GM21447 (cell line): ENCODE results near the gene PGBD5.
"Not testable (repeated sequence)": the region's sequence is repeated elsewhere in the genome, so short reads cannot be mapped to it uniquely, and the experiment has no call there.

ENCODE experiments used
- ATAC-seq: cut with Tn5 transposase; IDR thresholded peaks from one replicate; pipeline ENCODE4 v1.9.1; 2021; ENCODE audit not compliant: unreplicated experiment

PGBD5 gene

GRCh38 chr1:230425252-230426091, 660 bp downstream of the PGBD5 start:
- no peak for ATAC-seq

- no peak for ATAC-seq
These were observed 1.5 kb downstream of the PGBD5 start for GRCh38 chr1:230424391-230425251.

GRCh38 chr1:230423951-230424350, 2.2 kb downstream of the PGBD5 start:
- ATAC-seq, result no peak

GRCh38 chr1:230423261-230423660, 2.9 kb downstream of the PGBD5 start:
- ATAC-seq, result no peak

GRCh38 chr1:230422221-230422981, 3.7 kb downstream of the PGBD5 start:
- ATAC-seq, result no peak

GRCh38 chr1:230421481-230421880, 4.7 kb downstream of the PGBD5 start:
- ATAC-seq, result no peak

GRCh38 chr1:230420372-230420771, 5.8 kb downstream of the PGBD5 start:
- not testable (repeated sequence) for ATAC-seq

- ATAC-seq, result no peak
These were observed 9.7 kb downstream of the PGBD5 start for GRCh38 chr1:230416430-230416829.

- ATAC-seq, result no peak
These were observed 10.6 kb downstream of the PGBD5 start for GRCh38 chr1:230415405-230416132.

- no peak for ATAC-seq
These were observed 11.4 kb downstream of the PGBD5 start for GRCh38 chr1:230414694-230415093.

GRCh38 chr1:230414102-230414501, 12.0 kb downstream of the PGBD5 start:
- ATAC-seq, result no peak

GRCh38 chr1:230413061-230413460, 13.1 kb downstream of the PGBD5 start:
- ATAC-seq, result no peak

- ATAC-seq, result no peak
These were observed 17.2 kb downstream of the PGBD5 start for GRCh38 chr1:230408971-230409370.

- ATAC-seq, result no peak
These were observed 18.8 kb downstream of the PGBD5 start for GRCh38 chr1:230407351-230407750.

- ATAC-seq, result not testable (repeated sequence)
These were observed 19.4 kb downstream of the PGBD5 start for GRCh38 chr1:230406727-230407126.

- ATAC-seq, result no peak
These were observed 22.7 kb downstream of the PGBD5 start for GRCh38 chr1:230403442-230403841.

GRCh38 chr1:230401763-230402294, 24.3 kb downstream of the PGBD5 start:
- ATAC-seq, result no peak

GRCh38 chr1:230401101-230401500, 25.0 kb downstream of the PGBD5 start:
- no peak for ATAC-seq

- no peak for ATAC-seq
These were observed 26.2 kb downstream of the PGBD5 start for GRCh38 chr1:230400007-230400344.

- no peak for ATAC-seq
These were observed 26.7 kb downstream of the PGBD5 start for GRCh38 chr1:230399321-230400006.
